HCT116 (cell line): ENCODE results near the gene ZNF32. TPM values are rescaled to one million over a fixed set of nuclear protein-coding genes. Genes with fewer than 3 reads are reported as not detected.

Experiments used
- ATAC-seq: fragments of 200-7000 bp; cut with Tn5 transposase; 2 replicates; pipeline ENCODE4 v1.9.1; 2020; ENCODE audit warnings: mild to moderate bottlenecking, moderate library complexity
- BruUV-seq: library from RNA; stranded (reverse); fragments of 400-500 nt; replicated peaks from 2 replicates; lab custom pipeline; 2021; lab: Mats Ljungman, UMichigan
- CTCF ChIA-PET: fragments of 300-600 bp; sonication (Branson Sonifier 250); formaldehyde crosslinking; loops from one replicate; lab custom pipeline; 2021; ENCODE audit warnings: antibody characterized with exemption; lab: Charles Lee
- POLR2A ChIA-PET: fragments of 300-600, 350-600 bp; sonication (Branson Sonifier 250); formaldehyde crosslinking; loops from one replicate; lab custom pipeline; 2021; ENCODE audit warnings: antibody characterized with exemption; lab: Charles Lee
- RAD21 ChIA-PET, 2 experiments: fragments of 300-600 bp; sonication (Branson Sonifier 250); formaldehyde crosslinking; loops; one replicate each; lab custom pipeline; 2023; ENCODE audit warnings: low total read pairs in 2 of 2; ENCODE audit not compliant: uncharacterized antibody in 2 of 2, unreplicated experiment in 2 of 2, low non-redundant PET in 1 of 2; lab: Charles Lee
- DNase-seq: peaks from one replicate; pipeline ENCODE4 v3.0.0-alpha.2; 2010; ENCODE audit warnings: low read depth, low spot score
- H2AFZ ChIP-seq: fragments of 200-600 bp; shearing (Covaris generic), sonication (generic); 2 replicates; pipeline ENCODE4 v1.6.1; 2017; ENCODE audit warnings: low read depth, mixed run types, mixed read lengths, antibody characterized with exemption, low read length; ENCODE audit not compliant: poor library complexity, severe bottlenecking
- H3K27ac ChIP-seq: 2 replicates; pipeline ENCODE4 v1.5.1; 2012; ENCODE audit warnings: low read depth, low read length
- H3K27me3 ChIP-seq: fragments of 200-600 bp; sonication (generic); 2 replicates; pipeline ENCODE4 v1.6.1; 2016; ENCODE audit warnings: mixed run types, low read length, mixed read lengths; ENCODE audit not compliant: insufficient read depth
- H3K36me3 ChIP-seq, 2 experiments: fragments of 200-500 bp in 1 of 2; fragments of 200-600 bp in 1 of 2; sonication (Bioruptor generic) in 1 of 2; sonication (generic) in 1 of 2; 2 replicates each; pipeline versions ENCODE4 v1.5.1 to v1.6.1; 2014 to 2016; ENCODE audit warnings: low read length in 2 of 2, inconsistent platforms in 1 of 2, mixed read lengths in 1 of 2, mixed run types in 1 of 2; ENCODE audit not compliant: insufficient read depth in 2 of 2, control insufficient read depth in 1 of 2
- H3K4me1 ChIP-seq, 2 experiments: fragments of 200-600 bp in 1 of 2; sonication (generic) in 1 of 2; 2 replicates each; pipeline versions ENCODE4 v1.5.1 to v1.6.1; 2012 to 2017; ENCODE audit warnings: low read length in 2 of 2, inconsistent platforms in 1 of 2, mild to moderate bottlenecking in 1 of 2, mixed read lengths in 1 of 2, mixed run types in 1 of 2, moderate library complexity in 1 of 2; ENCODE audit not compliant: insufficient read depth in 2 of 2, control insufficient read depth in 1 of 2
- H3K4me2 ChIP-seq: fragments of 200-600 bp; sonication (generic); 2 replicates; pipeline ENCODE4 v1.6.1; 2017; ENCODE audit warnings: mixed run types, low read length, mixed read lengths
- H3K4me3 ChIP-seq, 2 experiments: fragments of 200-600 bp in 1 of 2; sonication (generic) in 1 of 2; replicated peaks in 1 of 2; 2 replicates each; pipeline ENCODE4 v1.5.1; 2011 to 2016; ENCODE audit warnings: low read length in 2 of 2, control low read depth in 1 of 2, low read depth in 1 of 2, mild to moderate bottlenecking in 1 of 2, mixed read lengths in 1 of 2, mixed run types in 1 of 2
- H3K79me2 ChIP-seq: fragments of 200-600 bp; sonication (generic); 2 replicates; pipeline ENCODE4 v1.6.1; 2017; ENCODE audit warnings: mild to moderate bottlenecking, mixed run types, low read length, moderate library complexity, mixed read lengths; ENCODE audit not compliant: insufficient read depth
- H3K9ac ChIP-seq: fragments of 200-600 bp; sonication (generic); 2 replicates; pipeline ENCODE4 v1.6.1; 2016; ENCODE audit warnings: low read length, mixed read lengths
- H3K9me2 ChIP-seq: fragments of 200-600 bp; sonication (generic), shearing (Covaris generic); 2 replicates; pipeline ENCODE4 v1.6.1; 2017; ENCODE audit warnings: mixed run types, mild to moderate bottlenecking, moderate library complexity; ENCODE audit not compliant: insufficient read depth
- H3K9me3 ChIP-seq, 2 experiments: fragments of 200-500 bp in 1 of 2; fragments of 200-600 bp in 1 of 2; sonication (Bioruptor generic) in 1 of 2; sonication (generic) in 1 of 2; 2 replicates each; pipeline ENCODE4 v1.6.1; 2014 to 2017; ENCODE audit warnings: low read length in 2 of 2, mixed read lengths in 2 of 2, inconsistent platforms in 1 of 2, low read depth in 1 of 2, mild to moderate bottlenecking in 1 of 2, mixed run types in 1 of 2, moderate library complexity in 1 of 2; ENCODE audit not compliant: control insufficient read depth in 1 of 2, insufficient read depth in 1 of 2
- H4K20me1 ChIP-seq: fragments of 200-600 bp; sonication (generic), shearing (Covaris generic); 2 replicates; pipeline ENCODE4 v1.6.1; 2017; ENCODE audit warnings: mixed run types, mild to moderate bottlenecking, moderate library complexity; ENCODE audit not compliant: insufficient read depth
- ATF3 ChIP-seq: IDR thresholded peaks from 2 replicates; pipeline ENCODE4 v1.6.1; 2012
- EGR1 ChIP-seq: IDR thresholded peaks from 2 replicates; pipeline ENCODE4 v1.6.1; 2012; ENCODE audit warnings: low read depth
- EZH2 ChIP-seq: fragments of 200-600 bp; sonication (generic); IDR thresholded peaks from 2 replicates; pipeline ENCODE4 v1.6.1; 2017; ENCODE audit warnings: antibody characterized with exemption, mixed run types
- FOSL1 ChIP-seq: IDR thresholded peaks from 2 replicates; pipeline ENCODE4 v1.6.1; 2012; ENCODE audit warnings: low read depth
- MAX ChIP-seq: IDR thresholded peaks from 2 replicates; pipeline ENCODE4 v1.6.1; 2012
- POLR2A ChIP-seq: IDR thresholded peaks from 2 replicates; pipeline ENCODE4 v1.7.0; 2011; ENCODE audit warnings: borderline replicate concordance; ENCODE audit not compliant: insufficient read depth, insufficient read length; ENCODE audit errors: extremely low read depth
- POLR2AphosphoS5 ChIP-seq: IDR thresholded peaks from 2 replicates; pipeline ENCODE4 v1.6.1; 2011; ENCODE audit warnings: mild to moderate bottlenecking, low read depth, low read length, moderate library complexity
- REST ChIP-seq: IDR thresholded peaks from 2 replicates; pipeline ENCODE4 v1.6.1; 2012; ENCODE audit warnings: low read depth
- SP1 ChIP-seq: IDR thresholded peaks from 2 replicates; pipeline ENCODE4 v1.6.1; 2012; ENCODE audit warnings: low read depth
- ZBTB33 ChIP-seq: IDR thresholded peaks from 2 replicates; pipeline ENCODE4 v1.6.1; 2011; ENCODE audit warnings: mild to moderate bottlenecking, low read length, moderate library complexity; ENCODE audit not compliant: insufficient replicate concordance; ENCODE audit errors: extremely low read depth
- ZFX ChIP-seq: fragments of 450-650 bp; IDR thresholded peaks from 2 replicates; pipeline ENCODE4 v1.6.1; 2017
- intact Hi-C: fragments of 100-400 bp; cut with micrococcal nuclease; formaldehyde crosslinking; loops from 2 replicates; pipeline ENCODE4 v1.10.0; 2022
- total RNA-seq: library from RNA; stranded (reverse); gene quantifications from one replicate; pipeline ENCODE4 v1.2.1, GENCODE V29; 2021; ENCODE audit not compliant: unreplicated experiment

The ZNF32 gene
- total RNA-seq, 1 experiment from 2014 or later = 10.3 TPM

GRCh38 chr10:43678654-43679053, 30.0 kb upstream of the ZNF32 start (continued):
- TF ChIP-seq ZBTB33 = no peak

- no peaks in the 10 kb centered on the region for H3K9me3 ChIP-seq
- no peak for TF ChIP-seq FOSL1
- no peak for TF ChIP-seq ATF3
- TF ChIP-seq MAX = no peak
- no peak for TF ChIP-seq EZH2
- no peak for TF ChIP-seq ZFX
- no peak for TF ChIP-seq REST
- TF ChIP-seq POLR2AphosphoS5 = no peak
- TF ChIP-seq EGR1 = no peak
- no peak for TF ChIP-seq SP1
- no peak for TF ChIP-seq ZBTB33
- TF ChIP-seq POLR2A = no peak
- TF ChIP-seq, all 23 proteins: peak for 0
- Histone ChIP-seq H3K4me3 (no peak overlapping the region), H3K27me3 (no peaks in the 10 kb centered on the region), H3K4me1 (peaks cover 6 to 11% of the 10 kb centered on the region in 2 experiments; a peak in 3 of 4 replicates), H3K4me2 (no peak overlapping the region), H3K79me2 (no peaks in the 10 kb centered on the region), H3K9me2 (no peaks in the 10 kb centered on the region), H4K20me1 (no peaks in the 10 kb centered on the region), H3K36me3 (no peaks in the 10 kb centered on the region), H2AFZ (no peak overlapping the region), H3K27ac (no peak overlapping the region), H3K9ac (no peak overlapping the region)
- ChIA-PET RAD21 (no interaction called here), CTCF (no interaction called here), POLR2A (no interaction called here)
- ATAC-seq (no peak), DNase-seq (no peak)
- BruUV-seq = no TSS peak
- intact Hi-C loops = loop anchor here (10.0 kb wide), 1 partner anchor 208 kb away; no protein-coding TSS in a partner anchor
These were observed 28.2 kb upstream of the ZNF32 start for GRCh38 chr10:43676901-43677300.
